Endothelial cell of umbilical vein (primary cell): Measurements from ENCODE around the gene NBEAL2. TPM values are rescaled to one million over a fixed set of nuclear protein-coding genes. Genes with fewer than 3 reads are reported as not detected.
A peak's percentile ranks its signal among the peaks of the same experiment; 100 is the strongest.

Experiments
- BruUV-seq: library from RNA; stranded (reverse); fragments of 400-500 nt; replicated peaks from 2 replicates; lab custom pipeline; 2021; lab: Mats Ljungman, UMichigan
- CTCF ChIA-PET: fragments of 300-600, 350-600 bp; sonication (Branson Sonifier 250); formaldehyde crosslinking; loops from one replicate; lab custom pipeline; 2021; ENCODE audit warnings: antibody characterized with exemption, inconsistent platforms; lab: Charles Lee
- POLR2A ChIA-PET: fragments of 300-600, 350-600 bp; sonication (Branson Sonifier 250); formaldehyde crosslinking; loops from one replicate; lab custom pipeline; 2021; ENCODE audit warnings: antibody characterized with exemption, inconsistent platforms; lab: Charles Lee
- DNase-seq: peaks from one replicate; pipeline ENCODE4 v3.0.0-alpha.2; 2011; ENCODE audit warnings: low read depth, low spot score
- FAIRE-seq: peaks from 2 replicates; lab custom pipeline; 2011; peaks lifted over from hg19 to GRCh38; lab: Jason Lieb, UNC
- H2AFZ ChIP-seq: 2 replicates; pipeline ENCODE4 v1.6.0; 2012; ENCODE audit warnings: low read depth, low read length, control low read depth, inconsistent platforms
- H3K27ac ChIP-seq: 2 replicates; pipeline ENCODE4 v1.5.1; 2011; ENCODE audit warnings: low read depth, mild to moderate bottlenecking, control low read depth, low read length, moderate library complexity; ENCODE audit not compliant: insufficient read depth
- H3K27me3 ChIP-seq, 2 experiments: 2 replicates each; pipeline versions ENCODE4 v1.6.0 to v1.6.1; 2011; ENCODE audit warnings: low read length in 2 of 2, mixed read lengths in 1 of 2; ENCODE audit not compliant: control insufficient read depth in 2 of 2, insufficient read depth in 2 of 2
- H3K36me3 ChIP-seq, 2 experiments: 2 replicates in 1 of 2; 3 replicates in 1 of 2; pipeline ENCODE4 v1.5.1; 2011; ENCODE audit warnings: low read length in 2 of 2, mild to moderate bottlenecking in 1 of 2, moderate library complexity in 1 of 2; ENCODE audit not compliant: control insufficient read depth in 2 of 2, insufficient read depth in 2 of 2; ENCODE audit errors: extremely low read depth in 1 of 2
- H3K4me1 ChIP-seq: 3 replicates; pipeline ENCODE4 v1.5.1; 2011; ENCODE audit warnings: mild to moderate bottlenecking, low read length; ENCODE audit not compliant: control insufficient read depth, insufficient read depth; ENCODE audit errors: extremely low read depth
- H3K4me2 ChIP-seq: 2 replicates; pipeline ENCODE4 v1.6.1; 2011; ENCODE audit warnings: low read length, control low read depth, mixed read lengths; ENCODE audit not compliant: insufficient read depth
- H3K4me3 ChIP-seq, 3 experiments: fragments of 200-600 bp in 1 of 3; sonication (generic), shearing (Covaris generic) in 1 of 3; replicated peaks in 1 of 3; 2 replicates each; pipeline ENCODE4 v1.5.1; 2011 to 2016; ENCODE audit warnings: control low read depth in 3 of 3, low read length in 3 of 3, mild to moderate bottlenecking in 2 of 3, inconsistent platforms in 1 of 3, low read depth in 1 of 3, moderate library complexity in 1 of 3; ENCODE audit not compliant: insufficient read depth in 1 of 3
- H3K79me2 ChIP-seq: 2 replicates; pipeline ENCODE4 v1.6.0; 2012; ENCODE audit warnings: low read length, inconsistent platforms; ENCODE audit not compliant: control insufficient read depth, insufficient read depth
- H3K9ac ChIP-seq: replicated peaks from 2 replicates; pipeline ENCODE3; 2011; ENCODE audit warnings: low read length, control low read depth; ENCODE audit not compliant: insufficient read depth; ENCODE audit errors: extremely low read depth
- H3K9me1 ChIP-seq: replicated peaks from 3 replicates; pipeline ENCODE4 v1.6.0; 2011; ENCODE audit warnings: mild to moderate bottlenecking, low read length; ENCODE audit not compliant: control insufficient read depth, insufficient read depth; ENCODE audit errors: extremely low read depth
- H3K9me3 ChIP-seq: replicated peaks from 2 replicates; pipeline ENCODE4 v1.5.1; 2012; ENCODE audit warnings: low read length, inconsistent platforms; ENCODE audit not compliant: control insufficient read depth, insufficient read depth
- H4K20me1 ChIP-seq: replicated peaks from 2 replicates; pipeline ENCODE3; 2011; ENCODE audit warnings: mild to moderate bottlenecking, low read length; ENCODE audit not compliant: control insufficient read depth, insufficient read depth; ENCODE audit errors: extremely low read depth
- CTCF ChIP-seq, 2 donors: IDR thresholded peaks; 1 replicate in 1 of 2; 2 replicates in 1 of 2; pipeline ENCODE4 v1.5.1; 2011; ENCODE audit warnings: low read length in 2 of 2, mild to moderate bottlenecking in 2 of 2, moderate library complexity in 2 of 2, control low read depth in 1 of 2, inconsistent platforms in 1 of 2, low read depth in 1 of 2; ENCODE audit not compliant: insufficient read depth in 1 of 2; ENCODE audit errors: extremely low read depth in 1 of 2
- EZH2 ChIP-seq: IDR thresholded peaks from 2 replicates; pipeline ENCODE4 v1.6.1; 2012; ENCODE audit warnings: borderline replicate concordance, low read depth, mild to moderate bottlenecking, moderate library complexity, low read length, inconsistent platforms; ENCODE audit not compliant: severe bottlenecking
- FOS ChIP-seq: IDR thresholded peaks from 2 replicates; pipeline ENCODE4 v1.6.1; 2011; ENCODE audit warnings: mild to moderate bottlenecking, low read length, moderate library complexity, borderline replicate concordance; ENCODE audit not compliant: insufficient read depth
- GATA2 ChIP-seq: IDR thresholded peaks from 2 replicates; pipeline ENCODE4 v1.7.0; 2011; ENCODE audit warnings: low read depth, mild to moderate bottlenecking, moderate library complexity, mixed read lengths, low read length; ENCODE audit not compliant: insufficient read length, insufficient read depth
- JUN ChIP-seq: IDR thresholded peaks from 2 replicates; pipeline ENCODE4 v1.6.1; 2011; ENCODE audit warnings: borderline replicate concordance, low read depth; ENCODE audit not compliant: insufficient read length, insufficient read depth
- MYC ChIP-seq: IDR thresholded peaks from one replicate; pipeline ENCODE4 v1.6.1; 2011; ENCODE audit warnings: mild to moderate bottlenecking, low read depth, low read length
- POLR2A ChIP-seq: IDR thresholded peaks from 2 replicates; pipeline ENCODE4 v1.6.1; 2012; ENCODE audit warnings: low read depth, mild to moderate bottlenecking, control low read depth, low read length
- POLR2AphosphoS5 ChIP-seq: IDR thresholded peaks from 2 replicates; pipeline ENCODE4 v1.6.1; 2012; ENCODE audit warnings: low read depth, mild to moderate bottlenecking, control low read depth, low read length, moderate library complexity; ENCODE audit not compliant: insufficient read depth
- dilution Hi-C: fragments of 300-500 bp; cut with MboI; formaldehyde crosslinking; loops from one replicate; pipeline ENCODE4 v1.15.0; 2019; ENCODE audit warnings: low sequenced_read_pairs; ENCODE audit not compliant: extremely low pct_ligation_motif_present
- intact Hi-C: fragments of 100-400 bp; cut with micrococcal nuclease; formaldehyde crosslinking; loops from one replicate; pipeline ENCODE4 v1.10.0; 2022
- polyA plus RNA-seq, 4 experiments: library from polyadenylated mRNA; depleted of rRNA in 3 of 4; stranded (reverse) in 3 of 4; unstranded in 1 of 4; fragments of >200 nt; gene quantifications; 2 replicates each; pipeline versions ENCODE4 v1.2.1 to v1.2.3, GENCODE V29; 2011 to 2012; ENCODE audit warnings: missing spikeins in 1 of 4
- total RNA-seq: library from RNA; stranded (reverse); gene quantifications from 2 replicates; pipeline ENCODE4 v1.2.3, GENCODE V29; 2021
- TF ChIP-seq, protein P1 (sequence below): IDR thresholded peaks from 2 replicates; pipeline ENCODE4 v1.6.1; 2011; ENCODE audit not compliant: insufficient read depth, insufficient read length

The NBEAL2 gene
- total and polyA plus RNA-seq, 2 donors (not counting 3 experiments of a cell fraction or from before 2014, with no cell fraction given), result 48.0 to 84.7 TPM

DNA sequence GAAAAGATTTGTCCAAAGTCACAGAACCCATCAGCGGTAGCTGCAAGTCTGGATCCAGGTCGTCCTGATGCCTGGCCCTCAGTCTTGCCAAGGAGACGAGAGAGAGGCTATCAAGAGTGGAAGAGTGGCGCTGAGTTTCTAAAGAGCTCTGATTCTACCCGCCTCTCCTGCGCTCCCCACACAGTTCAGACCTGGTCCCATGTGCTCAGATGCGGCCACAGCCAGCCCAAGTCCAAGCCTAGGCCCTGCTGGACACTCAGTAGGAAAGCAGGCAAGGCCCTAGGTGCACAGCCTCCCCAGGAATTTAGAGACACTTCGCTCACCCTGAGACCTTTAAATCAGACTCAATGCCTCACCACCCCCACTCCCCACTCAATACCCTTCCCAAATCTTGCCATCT is 35.3 kb upstream of the NBEAL2 start:
- Histone ChIP-seq H3K27me3 (no peaks in the 10 kb centered on the region), H3K27ac (peak overlapping the region; percentile 86), H3K4me1 (peaks cover 57% of the 10 kb centered on the region), H3K9me1 (no peaks in the 10 kb centered on the region), H3K9me3 (no peaks in the 10 kb centered on the region), H4K20me1 (no peaks in the 10 kb centered on the region), H3K9ac (peak overlapping the region; percentile 17), H3K4me3 (no peak overlapping the region), H3K4me2 (peak overlapping the region; percentile 20), H2AFZ (no peak overlapping the region), H3K36me3 (peaks cover 0 to 14% of the 10 kb centered on the region in 2 experiments), H3K79me2 (peaks cover 86% of the 10 kb centered on the region)
- CTCF ChIA-PET, result interaction anchor here (1.2 to 1.6 kb wide), 3 partner anchors 8 to 23 kb away, joined by 3 to 9 read pairs (median 4); no protein-coding TSS in a partner anchor
- POLR2A ChIA-PET, result interaction anchor here (0.8 to 0.9 kb wide), 2 partner anchors 9 to 33 kb away, joined by 8 to 9 read pairs; partner anchors contain the start of gene CCDC12
- intact Hi-C loops, result no loop called here
- no peak for DNase-seq
- TF ChIP-seq GATA2 (no peak), POLR2AphosphoS5 (no peak), JUN (no peak), FOS (no peak), MYC (no peak), CTCF (IDR thresholded peaks at IDR 0.05; ENCODE audit: extremely low read depth in 1 of 2, insufficient read depth in 1 of 2, low read depth in 1 of 2, low read length in 2 of 2) (no peak), POLR2A (no peak), EZH2 (no peak)
- TF ChIP-seq, protein P1, sequence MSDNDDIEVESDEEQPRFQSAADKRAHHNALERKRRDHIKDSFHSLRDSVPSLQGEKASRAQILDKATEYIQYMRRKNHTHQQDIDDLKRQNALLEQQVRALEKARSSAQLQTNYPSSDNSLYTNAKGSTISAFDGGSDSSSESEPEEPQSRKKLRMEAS, result no peak
- TSS peak; percentile 63 for BruUV-seq
- FAIRE-seq, result no peak
- dilution Hi-C loops, result no loop called here
